ENCODE data around the gene RITA1. TPM values are rescaled to one million over a fixed set of nuclear protein-coding genes. Genes with fewer than 3 reads are reported as not detected.

RITA1 gene
- total and polyA plus RNA-seq, 10 of the 15 experiments (the other 5 are each of a cell fraction or from before 2014, with no cell fraction given), result 2.3 to 39.9 (median 24.8) TPM

- TF ChIP-seq FOXM1 (IDR thresholded peaks at IDR 0.05; ENCODE audit: low read depth, low read length) (no peak), HDGF (IDR thresholded peaks at IDR 0.05) (peak; percentile 96), JUND (IDR thresholded peaks at IDR 0.05; ENCODE audit: low read depth, low read length) (no peak), RUNX3 (IDR thresholded peaks at IDR 0.05; ENCODE audit: low read length) (no peak), CREB1 (IDR thresholded peaks at IDR 0.05; ENCODE audit: low read depth) (no peak), SUPT20H (IDR thresholded peaks at IDR 0.05; ENCODE audit: borderline replicate concordance, control insufficient read depth, low read depth, low read length) (no peak), RELA (IDR thresholded peaks at IDR 0.05; ENCODE audit: borderline replicate concordance, partially characterized antibody) (no peak), ZNF687 (IDR thresholded peaks at IDR 0.05) (peak; percentile 93), TARDBP (IDR thresholded peaks at IDR 0.05; ENCODE audit: borderline replicate concordance) (no peak), ZNF217 (IDR thresholded peaks at IDR 0.05) (no peak), TAF1 (IDR thresholded peaks at IDR 0.05; ENCODE audit: borderline replicate concordance, low read depth, low read length) (no peak), ZNF207 (IDR thresholded peaks at IDR 0.05; ENCODE audit: borderline replicate concordance) (no peak), PAX5 (IDR thresholded peaks at IDR 0.05; ENCODE audit: borderline replicate concordance, low read depth, low read length) (0 out of 2 replicates have a peak, but pooled peaks have one; percentile 54), SMAD1 (IDR thresholded peaks at IDR 0.05; ENCODE audit: low read depth, partially characterized antibody) (no peak), ETV6 (conservative IDR thresholded peaks at IDR 0.05 in 1 of 2, IDR thresholded peaks at IDR 0.05 in 1 of 2; ENCODE audit: borderline replicate concordance in 1 of 2, low read depth in 1 of 2) (no peak; a peak in 1 of 4 replicates), SIX5 (IDR thresholded peaks at IDR 0.05; ENCODE audit: low read depth, low read length, severe bottlenecking) (no peak), NR2C1 (IDR thresholded peaks at IDR 0.05) (no peak), RAD51 (IDR thresholded peaks at IDR 0.05) (no peak), SPI1 (IDR thresholded peaks at IDR 0.05; ENCODE audit: borderline replicate concordance, insufficient read depth, low read depth, low read length) (peak; percentile 87), TBL1XR1 (IDR thresholded peaks at IDR 0.05; ENCODE audit: low read depth, low read length) (0 out of 2 replicates have a peak, but pooled peaks have one; percentile 13), SKIL (IDR thresholded peaks at IDR 0.05; ENCODE audit: low read depth, poor library complexity, severe bottlenecking) (no peak), RB1 (IDR thresholded peaks at IDR 0.05; ENCODE audit: borderline replicate concordance) (0 out of 2 replicates have a peak, but pooled peaks have one; percentile 20), CBX3 (IDR thresholded peaks at IDR 0.05; ENCODE audit: borderline replicate concordance, low read depth) (no peak), ESRRA (IDR thresholded peaks at IDR 0.05; ENCODE audit: low read length) (no peak), CREM (IDR thresholded peaks at IDR 0.05; ENCODE audit: low read depth) (no peak), SP1 (IDR thresholded peaks at IDR 0.05; ENCODE audit: low read depth, low read length) (no peak), NFIC (IDR thresholded peaks at IDR 0.05; ENCODE audit: low read depth, low read length) (no peak)
Observed at GRCh38 chr12:113232840-113233585, 47.5 kb downstream of the RITA1 start (continued).
